ENCODE data around the gene PRR29. TPM values are rescaled to one million over a fixed set of nuclear protein-coding genes. Genes with fewer than 3 reads are reported as not detected.

PRR29 gene
- total and polyA plus RNA-seq, 4 donors: 8.0 to 36.8 (median 9.1) TPM

- H3K9me3 ChIP-seq (ENCODE audit: control insufficient read depth in 4 of 4, insufficient read depth in 3 of 4, low read length in 3 of 4): no peaks in the 10 kb centered on the region
- H3K9ac ChIP-seq (ENCODE audit: insufficient read depth in 1 of 2, low read length in 2 of 2): no peak overlapping the region
- DNase-seq (no peak), ATAC-seq (ENCODE audit: insufficient read depth, low FRiP score) (no peak)
- H3K4me1 ChIP-seq (ENCODE audit: control insufficient read depth in 5 of 5, insufficient read depth in 5 of 5, low read length in 5 of 5): peaks cover 0 to 13% (median 7%) of the 10 kb centered on the region in 5 donors
- WGBS, 2 donors: 65 to 66% methylated on average over 5 of the region's 5 CpGs
- no peak overlapping the region for H3K4me3 ChIP-seq
- no peaks in the 10 kb centered on the region for H3K27me3 ChIP-seq (ENCODE audit: control insufficient read depth in 3 of 3, insufficient read depth in 3 of 3, low read length in 2 of 3)
- H3K27ac ChIP-seq (ENCODE audit: low read depth in 1 of 2, low read length in 1 of 2): no peak overlapping the region
- TF ChIP-seq CTCF (IDR thresholded peaks at IDR 0.05; ENCODE audit: control extremely low read depth, extremely low read depth): no peak
- H3K36me3 ChIP-seq (ENCODE audit: control insufficient read depth in 4 of 4, insufficient read depth in 4 of 4, low read length in 4 of 4): no peaks in the 10 kb centered on the region
Measured at GRCh38 chr17:64022611-64023063, 24.5 kb downstream of the PRR29 start.

- ATAC-seq (ENCODE audit: insufficient read depth, low FRiP score): no peak
- peak overlapping the region in 1 of 2 donors; percentile 71 for H3K27ac ChIP-seq (ENCODE audit: low read depth in 1 of 2, low read length in 1 of 2)
Measured at GRCh38 chr17:64024215-64024654, 26.1 kb downstream of the PRR29 start.

GRCh38 chr17:64024781-64025731, 26.9 kb downstream of the PRR29 start:
- Histone ChIP-seq H3K27me3 (ENCODE audit: control insufficient read depth in 3 of 3, insufficient read depth in 3 of 3, low read length in 2 of 3) (no peaks in the 10 kb centered on the region), H3K4me1 (ENCODE audit: control insufficient read depth in 5 of 5, insufficient read depth in 5 of 5, low read length in 5 of 5) (peaks cover 0 to 10% (median 6%) of the 10 kb centered on the region in 5 donors), H3K36me3 (ENCODE audit: control insufficient read depth in 4 of 4, insufficient read depth in 4 of 4, low read length in 4 of 4) (no peaks in the 10 kb centered on the region), H3K27ac (ENCODE audit: low read depth in 1 of 2, low read length in 1 of 2) (peak overlapping the region in 1 of 2 donors; percentile 54), H3K9me3 (ENCODE audit: control insufficient read depth in 4 of 4, insufficient read depth in 3 of 4, low read length in 3 of 4) (no peaks in the 10 kb centered on the region), H3K9ac (ENCODE audit: insufficient read depth in 1 of 2, low read length in 2 of 2) (no peak overlapping the region), H3K4me3 (no peak overlapping the region)
- no peak for DNase-seq
- TF ChIP-seq CTCF (IDR thresholded peaks at IDR 0.05; ENCODE audit: control extremely low read depth, extremely low read depth): no peak
- WGBS, 2 donors: 44 to 58% methylated on average over 19 of the region's 19 CpGs
- peak; percentile 22 for ATAC-seq (ENCODE audit: insufficient read depth, low FRiP score)

More at GRCh38 chr17:64024215-64024654, 26.1 kb downstream of the PRR29 start:
- no peaks in the 10 kb centered on the region for H3K27me3 ChIP-seq (ENCODE audit: control insufficient read depth in 3 of 3, insufficient read depth in 3 of 3, low read length in 2 of 3)
- TF ChIP-seq CTCF (IDR thresholded peaks at IDR 0.05; ENCODE audit: control extremely low read depth, extremely low read depth): no peak
- H3K9me3 ChIP-seq (ENCODE audit: control insufficient read depth in 4 of 4, insufficient read depth in 3 of 4, low read length in 3 of 4): no peaks in the 10 kb centered on the region
- peak; percentile 33 to 58 (median 40) for DNase-seq
- peaks cover 0 to 13% (median 7%) of the 10 kb centered on the region in 5 donors for H3K4me1 ChIP-seq (ENCODE audit: control insufficient read depth in 5 of 5, insufficient read depth in 5 of 5, low read length in 5 of 5)
- WGBS, 2 donors: 44 to 56% methylated on average over 8 of the region's 8 CpGs
- H3K36me3 ChIP-seq (ENCODE audit: control insufficient read depth in 4 of 4, insufficient read depth in 4 of 4, low read length in 4 of 4): no peaks in the 10 kb centered on the region
- H3K9ac ChIP-seq (ENCODE audit: insufficient read depth in 1 of 2, low read length in 2 of 2): no peak overlapping the region
- H3K4me3 ChIP-seq: no peak overlapping the region
